ENCODE data around the gene SCML1. TPM values are rescaled to one million over a fixed set of nuclear protein-coding genes. Genes with fewer than 3 reads are reported as not detected.

The SCML1 gene
- total and polyA plus RNA-seq, 2 of the 8 experiments (the other 6 are each of a cell fraction or from before 2014, with no cell fraction given), result 2.2 to 2.5 TPM

- TF ChIP-seq SIX5 (IDR thresholded peaks at IDR 0.05; ENCODE audit: low read depth, low read length) (no peak), POU5F1 (IDR thresholded peaks at IDR 0.05; ENCODE audit: low read depth, low read length) (no peak)
Observed at GRCh38 chrX:17721715-17722114, 15.6 kb upstream of the SCML1 start (continued).
